CD4-positive, alpha-beta T cell treated with Interferon alpha-2 for 1 hour (primary cell): Measurements from ENCODE around the gene OR6X1.
"Not testable (repeated sequence)": the region's sequence is repeated elsewhere in the genome, so short reads cannot be mapped to it uniquely, and the experiment has no call there.

Source experiments
- DNase-seq, 2 donors: peaks; one replicate each; pipeline ENCODE4 v3.0.0-alpha.2; 2020 to 2022

The OR6X1 gene

DNA sequence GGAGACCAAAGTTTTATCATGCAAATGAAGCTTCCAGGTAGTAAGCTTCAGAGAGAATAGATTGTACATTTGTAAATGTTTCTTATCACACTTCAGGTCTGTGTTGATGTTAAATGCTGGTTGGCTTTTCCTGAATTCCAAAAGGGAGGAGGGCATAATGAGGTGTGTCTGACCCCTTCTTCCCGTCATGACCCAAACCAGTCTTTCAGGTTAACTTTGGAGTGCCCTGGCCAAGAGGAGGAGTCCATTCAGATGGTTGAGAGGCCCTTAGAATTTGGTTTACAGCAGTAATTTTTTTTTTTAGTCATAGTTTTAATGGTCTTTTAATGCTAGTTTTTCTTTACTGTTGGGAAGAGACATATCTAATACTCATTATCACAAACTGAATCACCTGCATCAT is 2.5 kb downstream of the OR6X1 start:
- DNase-seq: no peak

DNA sequence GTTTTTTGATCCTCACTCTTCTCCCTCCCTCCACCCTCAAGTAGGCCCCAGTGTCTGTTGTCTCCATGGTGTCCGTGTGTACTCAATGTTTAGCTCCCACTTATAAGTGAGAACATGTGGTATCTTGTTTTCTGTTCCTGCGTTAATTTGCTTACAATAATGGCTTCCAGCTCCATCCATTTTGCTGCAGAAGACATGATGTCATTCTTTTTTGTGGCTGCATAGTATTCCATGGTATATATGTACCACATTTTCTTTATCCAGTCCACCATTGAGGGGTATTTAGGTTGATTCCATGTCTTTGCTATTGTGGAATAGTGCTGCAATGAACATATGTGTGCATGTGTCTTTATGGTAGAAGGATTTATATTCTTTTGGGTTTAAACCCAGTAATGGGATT is 6.0 kb downstream of the OR6X1 start:
- not testable (repeated sequence) for DNase-seq

DNA sequence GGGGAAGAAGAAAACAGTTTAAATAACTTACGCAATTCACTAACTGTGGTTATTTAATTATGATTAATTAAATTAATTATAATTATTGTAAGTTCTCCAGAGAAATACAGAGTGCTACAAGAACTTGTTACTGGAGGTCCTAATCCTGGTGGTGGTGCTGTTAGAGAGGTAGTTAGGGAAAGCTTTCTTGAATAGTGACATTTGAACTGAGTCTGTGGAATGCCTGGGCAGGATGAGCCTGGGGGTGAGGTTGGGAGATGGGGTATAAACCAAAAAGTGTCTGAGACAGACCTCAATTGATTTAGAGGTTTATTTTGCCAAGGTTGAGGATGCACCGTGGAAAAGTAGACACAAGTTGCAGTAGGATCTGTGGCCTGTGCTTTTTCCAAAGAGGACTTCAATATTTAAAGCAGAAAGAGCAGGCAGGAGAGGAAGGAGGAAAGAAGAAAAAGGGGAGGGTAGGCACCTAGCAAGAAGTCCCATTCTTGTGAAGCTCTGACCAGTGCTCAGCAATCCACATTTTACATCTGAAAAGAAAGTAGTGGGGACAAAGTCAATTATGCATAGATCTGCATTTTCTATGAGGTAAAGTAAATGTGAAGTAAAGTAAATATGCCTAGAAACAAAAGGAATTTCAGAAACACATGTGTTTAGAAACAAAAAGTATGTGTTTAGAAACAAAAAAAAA is 8.4 kb downstream of the OR6X1 start:
- DNase-seq: no peak

DNA sequence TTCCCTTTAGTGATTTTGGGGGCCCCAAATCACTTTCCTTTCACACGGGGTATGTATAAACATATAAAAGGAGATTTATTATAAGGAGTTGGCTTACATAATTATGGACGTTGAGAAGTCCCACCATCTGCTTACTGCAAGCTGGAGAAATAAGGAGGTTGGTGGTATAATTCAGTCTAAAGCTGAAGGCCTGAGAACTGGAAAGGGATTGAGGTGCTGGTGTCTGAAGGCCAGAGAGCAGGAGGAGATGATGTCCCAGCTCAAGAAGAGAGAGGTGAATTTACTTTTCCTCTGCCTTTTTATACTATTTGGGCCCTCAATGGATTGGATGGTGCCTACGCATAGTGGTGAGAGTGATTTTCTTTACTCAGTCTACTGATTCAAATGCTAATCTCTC is 11.6 kb downstream of the OR6X1 start:
- DNase-seq: no peak

DNA sequence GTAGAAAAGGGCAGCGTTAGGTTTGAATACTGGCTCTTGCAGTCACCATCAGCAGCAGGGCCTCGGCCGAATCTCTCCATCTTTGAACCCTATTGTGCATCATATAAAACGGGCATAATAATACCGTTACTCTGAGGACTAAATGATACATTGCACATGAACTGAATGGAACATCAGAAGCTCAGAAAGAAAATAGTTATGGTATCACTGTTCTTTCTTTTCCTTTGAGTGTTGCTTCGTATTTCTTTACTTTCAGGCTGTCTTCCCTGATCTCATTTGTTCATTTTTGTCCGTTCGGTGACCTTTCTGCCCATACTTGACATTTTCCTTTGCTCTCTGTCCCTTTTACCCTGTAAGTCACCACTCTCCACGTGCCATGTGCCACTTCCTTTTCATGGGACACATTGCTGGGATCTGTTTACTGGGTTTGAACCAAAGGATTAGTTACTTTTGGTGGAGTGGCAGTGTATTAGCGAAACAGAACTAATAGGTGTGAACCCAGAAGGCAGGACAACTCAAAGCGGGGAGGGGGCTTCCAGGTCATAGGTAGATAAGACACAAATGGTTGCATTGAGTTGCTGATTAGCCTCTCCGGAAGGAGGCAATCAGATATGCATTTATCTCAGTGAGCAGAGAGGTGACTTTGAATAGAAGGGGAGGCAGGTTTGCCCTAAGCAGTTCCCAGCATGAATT is 12.1 kb downstream of the OR6X1 start:
- no peak for DNase-seq

DNA sequence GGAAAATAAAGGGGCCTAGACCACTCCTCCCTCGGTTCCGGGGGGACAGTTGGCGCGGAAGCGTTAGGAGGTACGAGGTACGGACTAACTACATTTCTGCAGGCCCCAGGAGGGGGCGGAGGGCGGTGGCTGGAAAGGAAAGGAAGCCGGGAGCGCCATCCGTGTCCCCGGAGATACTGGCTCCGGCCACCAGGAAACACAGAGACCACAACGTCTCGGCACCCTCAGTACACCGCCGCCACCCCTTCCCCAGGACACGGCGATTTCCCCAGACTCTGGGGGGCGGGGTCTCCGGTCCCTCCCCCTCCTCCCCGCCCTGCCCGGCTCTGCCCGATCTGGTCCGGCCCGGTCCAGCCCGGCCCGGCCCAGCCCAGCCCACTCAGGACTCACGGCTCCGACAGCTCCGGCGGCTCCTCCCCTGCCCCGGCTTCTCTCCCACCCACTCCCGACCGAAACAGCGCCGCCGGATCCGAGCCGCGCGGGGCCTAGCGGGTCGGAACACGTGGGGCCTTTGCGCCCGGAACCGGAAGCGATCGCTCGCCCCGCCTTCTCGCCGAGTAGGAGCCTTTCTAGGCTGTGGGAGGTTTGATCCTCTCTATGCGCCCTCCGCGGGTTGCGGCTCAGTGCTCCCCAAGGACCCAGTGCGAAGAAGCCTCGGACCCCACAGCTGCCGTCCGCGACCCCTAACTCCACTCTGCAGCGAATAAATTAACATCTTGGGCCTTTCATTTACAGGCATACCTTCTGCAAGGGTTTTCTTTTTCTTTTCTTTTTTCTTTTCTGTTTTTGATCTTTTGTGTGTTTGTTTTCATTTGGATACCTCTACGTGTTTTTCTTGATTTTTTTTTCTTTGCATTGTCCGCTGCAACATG is 12.9 kb downstream of the OR6X1 start, which contains the start of gene ZNF202:
ZNF202 (minus strand) TSS at position 502 of the 872 bp plus-strand sequence. CDS start 10,772 bp downstream, outside the sequence.
- peak; percentile 87 to 92 for DNase-seq

DNA sequence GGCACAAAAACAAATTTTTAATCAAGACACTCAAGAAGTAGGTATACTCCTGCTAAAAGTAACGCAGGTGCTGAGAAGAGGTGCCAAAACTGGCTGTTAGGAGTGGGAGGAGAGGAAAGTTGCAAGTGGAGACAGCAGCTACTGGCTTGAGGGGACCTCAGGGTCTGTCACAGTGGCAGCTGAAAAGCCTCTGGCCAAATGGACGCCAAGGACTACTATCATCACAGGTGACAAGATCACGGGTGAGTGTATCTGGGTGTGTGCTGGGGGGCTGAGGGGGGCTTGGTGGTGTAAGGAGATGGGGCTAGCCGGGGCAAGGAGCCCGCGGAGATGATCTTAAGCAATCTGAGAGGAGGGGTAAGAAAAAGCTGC is 13.5 kb downstream of the OR6X1 start:
- no peak for DNase-seq

DNA sequence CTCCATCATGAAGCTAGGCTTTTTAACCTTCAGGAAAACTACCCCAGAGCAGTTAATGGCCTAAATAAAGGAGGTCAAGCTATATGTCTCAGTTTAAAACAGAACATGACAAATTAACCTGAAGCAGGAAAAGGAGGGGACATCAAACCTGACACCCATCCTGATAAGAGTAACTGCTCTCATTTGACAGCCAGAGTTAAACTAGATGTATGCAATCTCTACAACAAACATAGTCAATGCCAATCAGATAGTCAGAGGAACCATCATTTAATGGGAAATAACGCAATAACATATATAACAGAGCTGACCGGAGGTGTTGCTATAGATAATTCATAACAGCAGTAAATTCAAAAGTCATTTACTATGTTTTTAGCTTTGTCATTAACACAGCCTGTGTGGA is 15.9 kb downstream of the OR6X1 start:
- DNase-seq: no peak

DNA sequence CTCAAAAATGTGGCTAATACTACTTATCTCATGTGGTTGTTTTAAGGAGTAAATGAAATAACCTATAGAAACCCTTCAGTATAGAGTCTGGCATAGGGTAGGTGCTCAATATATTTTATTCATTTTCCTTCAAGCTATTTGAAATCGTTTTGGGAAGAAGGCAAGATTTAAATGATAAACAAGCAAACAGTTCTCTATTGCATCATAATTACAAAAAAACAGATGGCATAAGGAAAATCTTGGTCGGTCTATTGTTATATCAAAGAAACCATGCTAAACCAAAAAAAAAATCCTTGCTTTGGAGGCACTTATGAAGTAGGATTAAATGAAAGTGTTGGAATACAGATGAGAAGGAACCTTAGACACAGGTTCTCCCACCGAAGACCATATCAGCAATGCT is 17.5 kb downstream of the OR6X1 start:
- DNase-seq: no peak

DNA sequence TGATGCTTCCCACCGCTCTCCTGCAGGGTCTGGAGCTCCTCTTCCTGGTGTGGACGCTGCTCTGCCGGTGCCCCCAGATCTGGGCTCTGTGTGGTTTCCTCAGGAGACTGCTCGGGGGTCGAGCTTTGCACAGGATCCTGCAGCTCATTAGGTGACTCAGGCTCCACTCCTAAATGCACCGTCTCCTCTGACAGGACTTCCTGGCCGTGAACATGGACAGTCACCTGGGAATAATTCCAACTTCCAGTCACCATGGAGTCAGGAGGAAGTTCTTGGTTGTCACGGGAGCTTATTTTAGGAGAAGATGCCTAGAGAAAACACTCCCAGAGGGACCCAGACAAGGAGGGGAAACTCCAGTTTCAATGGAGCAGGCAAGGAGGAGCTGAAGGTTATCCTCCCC is 24.7 kb downstream of the OR6X1 start:
- no peak for DNase-seq

DNA sequence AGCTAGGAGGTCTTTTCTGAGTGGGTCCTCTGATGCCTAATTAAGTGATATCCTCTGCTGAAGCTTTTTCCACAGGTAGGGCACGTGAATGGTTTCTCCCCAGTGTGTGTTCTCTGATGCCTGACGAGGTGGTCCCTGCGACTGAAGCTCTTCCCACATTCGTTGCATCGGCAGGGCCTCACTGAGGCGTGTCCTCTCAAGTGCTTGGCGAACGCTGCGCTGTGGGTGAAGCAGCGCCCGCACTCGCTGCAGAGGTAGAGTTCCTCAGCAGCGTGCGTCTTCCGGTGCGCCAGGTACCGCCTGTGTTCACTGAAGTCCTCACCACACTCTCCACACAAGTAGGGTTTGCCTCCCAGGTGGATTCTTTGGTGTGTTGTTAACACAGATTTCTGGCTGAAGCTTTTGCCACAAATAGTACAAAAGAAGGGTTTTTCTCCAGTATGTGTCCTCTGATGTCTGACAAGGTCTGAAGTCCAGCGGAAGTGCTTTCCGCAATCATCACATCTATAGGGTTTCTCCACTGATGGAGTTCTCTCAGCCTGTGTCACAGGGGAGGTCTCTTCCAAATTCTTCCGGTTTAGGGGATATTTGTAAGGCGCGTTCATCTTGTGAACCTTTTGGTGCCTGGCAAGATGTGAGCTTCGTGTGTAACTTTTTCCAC is 28.2 kb downstream of the OR6X1 start:
- DNase-seq: no peak

DNA sequence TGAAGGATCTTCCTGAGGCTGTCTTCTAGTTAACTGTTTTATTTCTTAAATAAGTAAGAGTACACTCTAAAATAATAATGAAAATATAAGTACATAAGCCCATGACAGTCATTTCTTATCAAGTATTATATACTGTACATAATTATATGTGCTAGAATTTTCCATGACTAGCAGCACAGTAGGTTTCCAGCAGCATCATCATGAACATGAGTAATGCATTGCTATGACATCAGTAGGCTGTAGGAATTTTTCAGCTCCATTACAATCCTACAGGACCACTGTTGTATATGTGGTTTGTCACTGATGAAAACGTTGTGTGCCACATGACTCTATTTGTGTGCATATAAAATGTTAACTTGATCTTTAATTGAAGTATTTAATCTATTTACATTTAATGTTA is 34.9 kb downstream of the OR6X1 start:
- no peak for DNase-seq

DNA sequence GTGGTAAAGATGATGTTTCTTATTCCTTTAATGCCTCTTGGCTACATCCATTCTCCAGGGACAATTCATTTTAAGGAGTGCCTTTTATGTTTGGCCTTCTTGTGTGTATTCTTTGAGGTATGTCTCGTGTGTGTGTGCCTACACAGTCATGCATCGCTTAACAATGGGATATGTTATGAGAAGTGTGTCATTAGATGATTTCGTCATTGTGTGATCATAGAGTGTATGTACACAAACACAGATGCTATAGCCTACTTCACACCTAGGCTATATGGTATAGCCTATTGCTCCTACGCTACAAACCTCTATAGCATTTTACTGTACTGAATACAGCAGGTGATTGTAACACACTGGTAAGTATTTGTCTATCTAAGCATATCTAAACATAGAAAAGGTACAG is 35.8 kb downstream of the OR6X1 start:
- no peak for DNase-seq

DNA sequence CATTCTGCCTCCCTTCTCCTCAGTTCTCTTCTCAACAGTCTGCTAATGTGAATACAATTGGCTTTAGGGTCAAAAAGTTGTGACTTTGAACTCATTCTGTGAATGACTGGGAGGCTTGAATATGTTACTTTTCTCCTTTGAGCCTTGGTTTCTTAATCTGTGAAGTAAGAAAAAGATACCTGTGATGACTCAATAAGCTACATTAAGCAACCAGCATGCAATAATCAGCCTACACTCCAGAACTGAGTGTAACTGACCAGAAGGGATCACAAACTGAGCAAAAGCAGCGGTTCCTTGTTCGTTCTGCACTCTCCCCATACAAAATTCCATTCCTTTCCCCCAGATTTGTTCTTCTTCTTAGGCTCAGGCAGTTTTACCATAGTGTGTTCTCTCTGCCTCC is 36.3 kb downstream of the OR6X1 start:
- no peak for DNase-seq

DNA sequence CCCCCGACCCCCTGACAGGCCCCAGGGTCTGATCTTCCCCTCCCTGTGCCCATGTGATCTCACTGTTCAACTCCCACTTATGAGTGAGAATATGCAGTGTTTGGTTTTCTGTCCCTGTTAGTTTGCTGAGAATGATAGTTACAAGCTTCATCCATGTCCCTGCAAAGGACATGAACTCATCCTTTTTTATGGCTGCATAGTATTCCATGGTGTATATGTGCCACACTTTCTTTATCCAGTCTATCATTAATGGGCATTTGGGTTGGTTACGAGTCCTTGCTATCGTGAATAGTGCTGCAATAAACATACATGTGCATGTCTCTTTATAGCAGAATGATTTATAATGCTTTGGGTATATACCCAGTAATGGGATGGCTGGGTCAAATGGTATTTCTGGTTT is 41.7 kb downstream of the OR6X1 start:
- not testable (repeated sequence) for DNase-seq

DNA sequence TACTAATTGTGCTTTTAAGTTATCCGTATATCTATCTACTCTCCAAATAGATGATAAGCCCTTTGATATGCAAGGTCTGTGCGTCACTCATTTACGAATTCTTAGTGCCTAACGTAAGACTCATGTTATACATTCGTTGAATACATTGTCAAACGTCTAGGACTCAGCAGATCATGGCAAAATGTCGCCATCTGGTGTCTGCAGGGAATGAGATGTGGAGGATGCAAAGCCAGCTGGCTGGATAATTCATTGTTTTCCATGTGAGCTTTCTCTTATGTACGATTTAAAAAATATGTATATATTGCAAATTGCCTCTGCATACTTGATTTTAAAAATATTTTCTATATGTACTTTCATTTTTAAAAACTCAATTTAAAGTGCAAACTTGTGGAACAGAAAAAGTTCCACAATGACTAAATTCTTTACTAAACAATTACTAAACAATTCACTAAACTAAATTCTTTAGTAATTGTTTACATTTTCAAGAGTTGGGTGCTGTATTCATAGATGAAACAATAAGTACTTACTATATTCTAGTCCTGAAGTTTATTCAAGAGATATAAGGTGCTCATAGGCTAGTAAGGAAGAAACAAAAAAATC is 46.6 kb downstream of the OR6X1 start:
- DNase-seq: peak; percentile 21 to 49

DNA sequence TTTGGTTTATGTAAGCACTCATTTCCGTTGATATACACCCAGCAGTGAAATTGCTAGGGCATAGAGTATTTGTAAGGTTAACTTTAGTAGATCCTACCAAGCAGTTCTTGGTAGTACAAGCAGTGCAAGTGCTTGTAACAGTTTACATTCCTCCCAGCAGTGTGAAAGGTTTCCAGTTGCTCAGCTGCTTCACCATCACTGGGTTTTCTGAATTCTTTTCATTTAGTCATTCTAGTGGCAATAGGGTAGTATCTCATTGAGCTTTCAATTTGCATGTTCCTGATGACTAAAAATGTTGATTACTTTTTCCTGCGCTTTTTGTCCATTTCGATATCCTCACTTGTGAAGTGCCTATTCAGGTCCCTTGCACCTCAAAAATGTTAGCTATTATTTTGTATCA is 47.1 kb downstream of the OR6X1 start:
- no peak for DNase-seq

DNA sequence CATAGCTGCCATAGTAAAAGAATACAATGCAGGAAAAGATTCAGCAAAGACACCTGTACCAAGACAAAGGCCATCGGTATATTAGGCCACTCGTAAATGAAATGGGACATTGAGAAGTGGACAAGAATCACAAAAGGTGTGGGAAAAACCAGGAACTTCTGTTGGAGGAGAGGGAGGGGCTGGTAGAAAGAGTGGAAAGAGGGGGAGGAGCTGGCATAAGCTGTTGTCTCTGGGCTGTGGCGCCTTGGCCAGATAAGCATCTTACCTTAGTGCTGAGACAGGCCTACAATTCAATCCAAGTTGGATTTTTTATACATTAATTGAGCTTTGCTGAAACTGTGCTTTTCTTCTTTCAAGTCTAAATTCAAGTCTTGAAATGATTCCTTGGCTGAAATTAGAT is 50.0 kb downstream of the OR6X1 start:
- no peak for DNase-seq
